ENCODE results near the gene NGLY1.
A peak's percentile ranks its signal among the peaks of the same experiment; 100 is the strongest.

NGLY1 gene, protein sequence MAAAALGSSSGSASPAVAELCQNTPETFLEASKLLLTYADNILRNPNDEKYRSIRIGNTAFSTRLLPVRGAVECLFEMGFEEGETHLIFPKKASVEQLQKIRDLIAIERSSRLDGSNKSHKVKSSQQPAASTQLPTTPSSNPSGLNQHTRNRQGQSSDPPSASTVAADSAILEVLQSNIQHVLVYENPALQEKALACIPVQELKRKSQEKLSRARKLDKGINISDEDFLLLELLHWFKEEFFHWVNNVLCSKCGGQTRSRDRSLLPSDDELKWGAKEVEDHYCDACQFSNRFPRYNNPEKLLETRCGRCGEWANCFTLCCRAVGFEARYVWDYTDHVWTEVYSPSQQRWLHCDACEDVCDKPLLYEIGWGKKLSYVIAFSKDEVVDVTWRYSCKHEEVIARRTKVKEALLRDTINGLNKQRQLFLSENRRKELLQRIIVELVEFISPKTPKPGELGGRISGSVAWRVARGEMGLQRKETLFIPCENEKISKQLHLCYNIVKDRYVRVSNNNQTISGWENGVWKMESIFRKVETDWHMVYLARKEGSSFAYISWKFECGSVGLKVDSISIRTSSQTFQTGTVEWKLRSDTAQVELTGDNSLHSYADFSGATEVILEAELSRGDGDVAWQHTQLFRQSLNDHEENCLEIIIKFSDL

DNA sequence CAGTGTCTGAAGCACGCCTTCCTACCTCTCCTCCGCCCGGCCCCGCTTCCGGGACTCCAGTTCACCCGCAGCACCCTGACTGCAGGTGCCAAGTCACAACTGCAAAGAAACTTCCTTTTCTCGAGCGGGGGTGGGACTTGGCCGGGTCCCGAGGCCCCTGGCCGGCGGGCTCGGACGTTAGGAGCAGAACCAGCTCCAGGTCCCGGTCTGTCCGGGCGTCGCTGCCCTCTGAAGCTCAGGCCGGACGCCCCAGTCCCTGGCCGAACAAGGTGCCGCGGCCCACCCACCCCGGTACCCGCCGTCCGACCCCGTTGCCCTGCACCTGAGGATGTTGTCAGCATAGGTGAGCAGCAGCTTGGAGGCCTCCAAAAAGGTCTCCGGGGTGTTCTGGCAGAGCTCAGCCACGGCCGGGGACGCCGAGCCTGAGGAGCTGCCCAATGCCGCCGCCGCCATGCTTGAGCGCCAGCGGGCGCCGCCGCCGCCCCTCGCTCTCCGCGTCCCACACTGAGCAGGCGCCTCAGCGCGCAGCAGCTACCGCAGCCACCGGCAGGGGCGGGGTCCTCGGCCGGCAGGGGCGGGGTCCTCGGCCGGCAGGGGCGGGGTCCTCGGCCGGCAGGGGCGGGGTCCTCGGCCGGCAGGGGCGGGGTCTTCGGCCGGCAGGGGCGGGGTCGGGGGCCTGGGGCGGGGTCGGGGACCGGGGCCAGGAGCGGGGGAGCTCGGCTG lies at the start of gene NGLY1:
Gene NGLY1, minus strand, starts transcription at position 506 of the 723 bp plus-strand sequence. Its CDS starts 53 bp downstream, at position 453.
- Mint-ChIP-seq H3K4me3 (peak within 1 kb of the TSS; percentile 87), H3K27ac (peak within 1 kb of the TSS; percentile 88), H3K9me3 (no peaks in the 10 kb centered on the region), H3K36me3 (ENCODE audit: low read depth) (peaks cover 15% of the 10 kb centered on the region), H3K27me3 (ENCODE audit: low read depth) (no peaks in the 10 kb centered on the region), H3K4me1 (ENCODE audit: low read depth) (peaks cover 38% of the 10 kb centered on the region)

GRCh38 chr3:25831578-25831977 lies 48.3 kb upstream of the NGLY1 start:
- Mint-ChIP-seq H3K4me1 (ENCODE audit: low read depth) (peaks cover 2% of the 10 kb centered on the region), H3K27me3 (ENCODE audit: low read depth) (peaks cover 15% of the 10 kb centered on the region), H3K4me3 (no peak overlapping the region), H3K36me3 (ENCODE audit: low read depth) (no peaks in the 10 kb centered on the region), H3K27ac (no peak overlapping the region), H3K9me3 (no peaks in the 10 kb centered on the region)

- H3K36me3 Mint-ChIP-seq (ENCODE audit: low read depth) = no peaks in the 10 kb centered on the region
- H3K27me3 Mint-ChIP-seq (ENCODE audit: low read depth) = peaks cover 15% of the 10 kb centered on the region
- H3K4me1 Mint-ChIP-seq (ENCODE audit: low read depth) = peaks cover 9% of the 10 kb centered on the region
- no peaks in the 10 kb centered on the region for H3K9me3 Mint-ChIP-seq
- H3K4me3 Mint-ChIP-seq = no peak overlapping the region
- no peak overlapping the region for H3K27ac Mint-ChIP-seq
Observed at GRCh38 chr3:25830373-25831280, 47.4 kb upstream of the NGLY1 start.

DNA sequence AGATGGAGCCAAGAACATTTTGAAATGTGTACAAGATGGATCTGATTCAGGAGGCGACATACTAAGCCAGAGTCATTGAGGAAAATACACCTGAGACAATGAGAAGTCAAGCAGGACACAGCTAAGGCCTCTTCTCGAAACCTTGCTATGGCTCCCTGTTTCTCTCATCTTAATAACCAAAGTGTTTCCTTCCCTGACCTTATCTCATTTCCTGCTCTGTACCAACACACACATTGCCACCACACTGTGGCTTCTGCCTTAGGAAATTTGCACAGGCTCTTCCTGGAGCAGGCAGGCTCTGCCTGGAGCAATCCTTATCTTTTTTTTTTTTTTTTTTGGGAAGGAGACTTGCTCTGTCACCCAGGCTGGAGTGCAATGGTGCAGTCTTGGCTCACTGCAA lies 43.3 kb upstream of the NGLY1 start:
- no peaks in the 10 kb centered on the region for H3K9me3 Mint-ChIP-seq
- H3K4me1 Mint-ChIP-seq (ENCODE audit: low read depth) = peaks cover 9% of the 10 kb centered on the region
- H3K27me3 Mint-ChIP-seq (ENCODE audit: low read depth) = peaks cover 20% of the 10 kb centered on the region
- H3K4me3 Mint-ChIP-seq = no peak overlapping the region
- H3K36me3 Mint-ChIP-seq (ENCODE audit: low read depth) = no peaks in the 10 kb centered on the region
- no peak overlapping the region for H3K27ac Mint-ChIP-seq

DNA sequence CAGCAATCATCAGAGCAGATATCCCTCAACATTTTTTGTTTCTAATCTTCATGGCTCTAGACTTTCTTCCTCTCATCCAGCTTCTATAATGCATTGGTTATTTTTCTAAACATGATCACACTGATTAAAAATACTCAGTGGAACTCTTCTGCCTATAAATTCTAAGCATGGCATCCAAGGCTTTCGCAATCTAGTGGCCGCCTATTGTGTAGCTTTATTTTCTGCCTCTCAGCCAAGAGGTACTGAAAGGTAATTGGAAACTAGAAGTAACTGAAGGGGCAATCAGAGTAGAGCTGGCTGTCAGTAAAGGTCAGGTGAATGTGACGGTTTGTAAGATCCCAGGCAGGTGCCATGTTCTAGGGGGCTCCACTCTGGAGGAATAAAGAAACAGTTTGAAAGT lies 40.1 kb upstream of the NGLY1 start:
- Mint-ChIP-seq H3K27me3 (ENCODE audit: low read depth) (peaks cover 8% of the 10 kb centered on the region), H3K36me3 (ENCODE audit: low read depth) (no peaks in the 10 kb centered on the region), H3K27ac (no peak overlapping the region), H3K9me3 (no peaks in the 10 kb centered on the region), H3K4me3 (no peak overlapping the region), H3K4me1 (ENCODE audit: low read depth) (peaks cover 9% of the 10 kb centered on the region)

DNA sequence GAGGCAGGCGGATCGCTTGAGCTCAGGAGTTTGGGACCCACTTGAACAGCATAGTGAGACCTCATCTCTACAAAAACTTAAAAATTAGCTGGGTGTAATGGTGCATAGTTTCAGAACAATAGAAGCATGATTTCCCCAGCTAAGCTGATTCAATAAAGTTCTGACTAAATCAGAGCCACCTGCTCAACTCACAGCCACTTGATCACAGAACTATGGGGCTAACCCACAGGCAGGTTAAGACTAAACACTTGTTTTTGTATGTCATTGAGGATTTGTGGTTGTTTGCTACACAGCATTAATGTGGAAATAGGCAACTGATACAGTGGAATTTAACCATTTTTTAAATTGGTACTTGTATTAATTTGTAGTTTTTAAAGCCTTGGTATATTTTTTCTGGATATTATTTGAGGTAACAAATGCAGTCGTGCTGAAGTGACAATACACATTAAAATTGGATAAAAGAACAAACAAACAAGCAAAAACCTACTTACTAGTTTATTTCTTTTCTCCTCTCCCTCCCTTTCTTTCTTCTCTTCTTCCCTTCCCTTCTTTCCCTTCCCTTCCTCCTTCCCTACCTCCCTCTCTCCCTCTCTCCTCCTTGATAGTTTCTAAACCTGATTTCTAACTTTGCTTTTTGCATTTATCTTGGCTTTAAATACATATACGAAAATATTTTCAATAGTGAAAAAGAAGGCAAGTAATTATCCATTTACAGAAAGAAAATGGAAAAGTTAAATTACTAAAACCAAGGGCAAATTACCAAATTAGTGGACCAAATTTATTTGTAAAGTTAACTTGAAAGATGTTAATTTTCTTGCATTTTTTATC lies 38.7 kb upstream of the NGLY1 start:
- peaks cover 12% of the 10 kb centered on the region for H3K4me1 Mint-ChIP-seq (ENCODE audit: low read depth)
- H3K27me3 Mint-ChIP-seq (ENCODE audit: low read depth) = peaks cover 8% of the 10 kb centered on the region
- no peaks in the 10 kb centered on the region for H3K9me3 Mint-ChIP-seq
- no peak overlapping the region for H3K27ac Mint-ChIP-seq
- no peak overlapping the region for H3K4me3 Mint-ChIP-seq
- no peaks in the 10 kb centered on the region for H3K36me3 Mint-ChIP-seq (ENCODE audit: low read depth)

DNA sequence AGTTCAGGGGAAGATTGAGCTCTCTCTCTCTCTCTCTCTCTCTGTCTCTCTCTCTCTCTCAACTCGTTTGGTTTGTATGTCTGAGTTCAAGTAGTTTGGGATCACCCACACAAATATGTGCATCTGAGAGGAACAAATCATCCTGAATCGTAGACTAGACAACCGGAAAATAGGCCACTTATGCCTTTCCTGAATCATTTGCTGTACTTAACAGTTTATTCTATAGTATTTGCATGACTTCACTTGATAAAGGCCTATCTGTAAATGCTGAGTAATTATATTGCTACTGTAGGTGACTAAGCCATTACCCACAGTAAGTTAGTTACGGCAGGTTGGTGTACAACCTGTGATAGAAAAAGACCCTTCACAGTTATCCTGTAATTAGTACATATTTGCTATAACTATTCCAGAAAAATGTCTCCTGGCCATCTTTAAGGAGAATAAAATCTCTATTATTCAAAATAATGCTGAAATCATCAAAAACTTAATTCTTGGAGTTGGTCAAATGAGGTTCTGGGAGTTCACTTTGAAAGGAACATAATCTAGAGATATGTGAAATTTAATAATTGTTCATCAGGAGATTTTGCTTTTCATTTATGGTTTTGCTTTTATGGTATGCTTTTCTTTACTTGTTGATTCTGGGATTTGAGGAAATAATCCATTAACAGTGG lies 37.7 kb upstream of the NGLY1 start:
- no peak overlapping the region for H3K27ac Mint-ChIP-seq
- H3K27me3 Mint-ChIP-seq (ENCODE audit: low read depth) = peaks cover 8% of the 10 kb centered on the region
- H3K4me1 Mint-ChIP-seq (ENCODE audit: low read depth) = peaks cover 8% of the 10 kb centered on the region
- H3K9me3 Mint-ChIP-seq = no peaks in the 10 kb centered on the region
- H3K36me3 Mint-ChIP-seq (ENCODE audit: low read depth) = no peaks in the 10 kb centered on the region
- H3K4me3 Mint-ChIP-seq = no peak overlapping the region

DNA sequence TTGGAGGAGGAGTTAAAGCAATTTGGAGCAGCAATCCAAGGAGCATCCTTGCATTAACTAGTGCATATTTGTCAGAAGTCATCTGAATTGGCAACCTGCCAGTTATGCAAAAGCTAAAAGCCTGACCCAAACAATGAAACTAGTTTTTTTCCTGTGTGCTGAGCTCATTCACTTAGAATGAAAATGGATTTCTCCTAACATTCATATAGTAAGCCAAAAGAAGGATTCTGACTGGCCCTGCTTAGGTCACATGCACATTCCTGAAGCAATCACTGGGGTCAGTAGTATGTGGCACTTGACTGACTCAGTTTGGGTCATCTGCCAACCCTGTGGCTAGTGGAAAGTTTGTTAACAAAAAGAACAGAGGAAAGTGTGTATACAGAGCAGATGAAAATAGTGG lies 37.1 kb upstream of the NGLY1 start:
- H3K27ac Mint-ChIP-seq = no peak overlapping the region
- no peak overlapping the region for H3K4me3 Mint-ChIP-seq
- H3K36me3 Mint-ChIP-seq (ENCODE audit: low read depth) = no peaks in the 10 kb centered on the region
- H3K9me3 Mint-ChIP-seq = no peaks in the 10 kb centered on the region
- peaks cover 6% of the 10 kb centered on the region for H3K4me1 Mint-ChIP-seq (ENCODE audit: low read depth)
- peaks cover 8% of the 10 kb centered on the region for H3K27me3 Mint-ChIP-seq (ENCODE audit: low read depth)

DNA sequence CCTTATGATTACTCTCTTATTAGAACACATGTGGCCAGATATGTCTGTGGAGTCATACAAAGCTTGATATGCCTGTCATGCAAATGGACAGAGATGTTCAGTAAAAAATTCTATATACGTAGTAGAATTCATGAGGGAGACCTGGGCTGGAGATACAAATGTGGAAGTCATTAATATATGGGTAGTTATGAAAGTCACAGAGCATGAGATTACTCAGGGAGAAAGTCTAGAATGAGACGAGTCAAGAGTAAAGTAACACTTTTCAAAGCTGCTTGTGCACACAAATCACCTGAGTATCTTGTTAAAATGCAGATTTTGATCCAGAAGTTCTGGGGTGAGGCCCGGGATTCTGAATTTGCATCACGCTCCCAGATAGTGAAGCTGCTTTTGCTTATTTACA lies 35.1 kb upstream of the NGLY1 start:
- Mint-ChIP-seq H3K36me3 (ENCODE audit: low read depth) (no peaks in the 10 kb centered on the region), H3K4me3 (no peak overlapping the region), H3K27ac (no peak overlapping the region)

GRCh38 chr3:25817638-25818037 lies 34.4 kb upstream of the NGLY1 start:
- Mint-ChIP-seq H3K27me3 (ENCODE audit: low read depth) (no peaks in the 10 kb centered on the region), H3K36me3 (ENCODE audit: low read depth) (no peaks in the 10 kb centered on the region), H3K9me3 (no peaks in the 10 kb centered on the region), H3K4me1 (ENCODE audit: low read depth) (peaks cover 6% of the 10 kb centered on the region), H3K4me3 (no peak overlapping the region), H3K27ac (no peak overlapping the region)

More for the DNA sequence above, 35.1 kb upstream of the NGLY1 start:
- Mint-ChIP-seq H3K9me3 (no peaks in the 10 kb centered on the region), H3K4me1 (ENCODE audit: low read depth) (peaks cover 6% of the 10 kb centered on the region), H3K27me3 (ENCODE audit: low read depth) (peaks cover 6% of the 10 kb centered on the region)

DNA sequence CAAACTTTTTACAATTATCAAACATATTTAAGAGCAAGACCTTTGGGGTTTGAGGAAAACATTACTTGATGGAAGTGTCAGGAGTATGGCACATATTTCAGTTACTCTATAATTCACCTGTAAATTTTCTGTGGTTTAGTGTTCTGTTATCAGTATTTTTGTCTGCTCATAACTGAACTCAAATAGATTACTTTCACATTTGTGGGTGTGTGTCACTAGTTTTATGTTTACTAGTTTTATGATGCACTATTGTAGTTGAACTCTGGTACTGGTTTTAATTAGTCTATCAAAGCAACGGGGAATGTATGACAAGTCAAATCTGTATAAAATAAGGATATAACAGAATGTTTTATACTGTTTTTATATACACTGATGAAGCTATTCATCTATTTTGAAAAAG lies 33.9 kb upstream of the NGLY1 start:
- Mint-ChIP-seq H3K4me1 (ENCODE audit: low read depth) (peaks cover 6% of the 10 kb centered on the region), H3K4me3 (no peak overlapping the region), H3K27me3 (ENCODE audit: low read depth) (no peaks in the 10 kb centered on the region), H3K27ac (no peak overlapping the region), H3K9me3 (no peaks in the 10 kb centered on the region), H3K36me3 (ENCODE audit: low read depth) (no peaks in the 10 kb centered on the region)

DNA sequence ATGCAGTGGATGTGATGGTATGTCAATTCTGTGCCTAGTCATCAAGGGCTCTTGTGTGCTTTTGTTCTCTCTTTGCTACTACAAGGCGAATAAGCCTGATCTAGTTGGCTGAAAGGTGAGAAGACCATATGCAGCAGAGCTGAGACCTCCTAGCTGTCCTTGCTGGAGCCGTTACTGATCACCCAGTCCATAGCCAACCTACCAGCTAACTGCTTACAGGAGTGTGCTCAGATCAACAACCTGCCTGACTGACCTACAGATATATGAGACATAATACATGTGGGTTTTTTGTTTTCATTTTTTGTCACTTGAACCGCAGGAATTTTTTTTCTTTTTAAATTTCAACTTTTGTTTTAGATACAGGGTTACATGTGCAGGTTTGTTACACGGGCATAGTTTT lies 29.4 kb upstream of the NGLY1 start:
- no peak overlapping the region for H3K4me3 Mint-ChIP-seq
- no peaks in the 10 kb centered on the region for H3K36me3 Mint-ChIP-seq (ENCODE audit: low read depth)
- no peaks in the 10 kb centered on the region for H3K27me3 Mint-ChIP-seq (ENCODE audit: low read depth)
- H3K9me3 Mint-ChIP-seq = no peaks in the 10 kb centered on the region
- H3K4me1 Mint-ChIP-seq (ENCODE audit: low read depth) = peaks cover 6% of the 10 kb centered on the region
- no peak overlapping the region for H3K27ac Mint-ChIP-seq

DNA sequence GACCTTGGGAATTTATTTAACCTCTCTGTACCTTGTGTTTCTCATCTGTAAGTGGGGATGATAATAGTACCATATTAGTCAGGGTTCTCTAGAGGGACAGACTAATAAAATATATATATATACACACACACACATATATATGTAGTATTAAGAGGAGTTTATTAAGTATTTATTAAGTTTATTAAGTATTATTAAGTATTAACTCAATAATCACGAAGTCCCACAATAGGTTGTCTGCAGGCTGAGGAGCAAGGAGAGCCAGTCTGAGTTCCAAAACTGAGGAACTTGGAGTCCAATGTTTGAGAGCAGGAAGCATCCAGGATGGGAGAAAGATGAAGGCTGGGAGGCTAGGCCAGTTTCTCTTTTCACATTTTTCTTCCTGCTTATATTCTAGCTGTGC lies 21.4 kb upstream of the NGLY1 start:
- H3K27ac Mint-ChIP-seq = no peak overlapping the region
- no peak overlapping the region for H3K4me3 Mint-ChIP-seq
- no peaks in the 10 kb centered on the region for H3K4me1 Mint-ChIP-seq (ENCODE audit: low read depth)
- peaks cover 3% of the 10 kb centered on the region for H3K27me3 Mint-ChIP-seq (ENCODE audit: low read depth)
- no peaks in the 10 kb centered on the region for H3K9me3 Mint-ChIP-seq
- no peaks in the 10 kb centered on the region for H3K36me3 Mint-ChIP-seq (ENCODE audit: low read depth)

All from T-helper 1 cell treated with Interleukin-12 subunit alpha and Interleukin-12 subunit beta and Interleukin-4 antibody, amounts not matched to agents 30 μg/mL and 1 μg/mL, for 36 hours (primary cell).